ENCODE results near the gene ATL3.

ATL3 gene

GRCh38 chr11:63672156-63672463, 934 bp upstream of the ATL3 start (continued):
- no peak for TF ChIP-seq ZNF660 (tag by site-specific recombination; IDR thresholded peaks at IDR 0.05)

- peak overlapping the region; percentile 19; the same call in 1 of the 2 replicates for H3K27ac ChIP-seq (ENCODE audit: extremely low read depth, low read depth, low read length)
- POLR2A ChIA-PET: interaction anchor here (0.5 to 2.4 kb wide), 3 partner anchors 11 to 51 kb away, joined by 3 to 31 read pairs (median 4); partner anchors contain the start of gene RTN3
- H3K9me3 ChIP-seq (ENCODE audit: control insufficient read depth, insufficient read depth, low read depth, low read length): no peaks in the 10 kb centered on the region
- TF ChIP-seq ZNF157 (tag by site-specific recombination; IDR thresholded peaks at IDR 0.05): no peak
- TF ChIP-seq ZBTB8A (tag by site-specific recombination; IDR thresholded peaks at IDR 0.05): peak; percentile 86
- TF ChIP-seq ZFHX2 (tag by site-specific recombination; conservative IDR thresholded peaks at IDR 0.05): 0 out of 2 replicates have a peak, but pooled peaks have one; percentile 14
- TF ChIP-seq ZNF394 (tag by site-specific recombination; IDR thresholded peaks at IDR 0.05; ENCODE audit: borderline replicate concordance): peak; percentile 50; the same call in 1 of the 2 replicates
- TF ChIP-seq IKZF3 (tag by site-specific recombination; IDR thresholded peaks at IDR 0.05): peak; percentile 31; the same call in 1 of the 2 replicates
- peak; percentile 42; the same call in 1 of the 2 replicates for TF ChIP-seq GLIS2 (tag by site-specific recombination; IDR thresholded peaks at IDR 0.05)
- H3K36me3 ChIP-seq (ENCODE audit: control insufficient read depth in 2 of 2, insufficient read depth in 1 of 2, low read length in 2 of 2): no peaks in the 10 kb centered on the region
- CTCF ChIA-PET: interaction anchor here (0.7 to 1.9 kb wide), 4 partner anchors 8 to 68 kb away, joined by 3 to 7 read pairs (median 4); no protein-coding TSS in a partner anchor
- no peaks in the 10 kb centered on the region for H3K4me1 ChIP-seq (ENCODE audit: control insufficient read depth, insufficient read depth, low read length)
- H3K4me3 ChIP-seq (ENCODE audit: low read depth, low read length): peak overlapping the region; percentile 47
These were observed 499 bp downstream of the ATL3 start for GRCh38 chr11:63670433-63671321.

GRCh38 chr11:63670096-63670432, 1.1 kb downstream of the ATL3 start:
- TF ChIP-seq BCL11B (tag by site-specific recombination; IDR thresholded peaks at IDR 0.05; ENCODE audit: low read depth) (no peak), SCRT2 (tag by site-specific recombination; IDR thresholded peaks at IDR 0.05) (0 out of 2 replicates have a peak, but pooled peaks have one; percentile 12), ZNF473 (tag by site-specific recombination; IDR thresholded peaks at IDR 0.05) (no peak), ZNF184 (tag by site-specific recombination; IDR thresholded peaks at IDR 0.05) (no peak)
- Histone ChIP-seq H3K27ac (ENCODE audit: extremely low read depth, low read depth, low read length) (no peak overlapping the region), H3K4me3 (ENCODE audit: low read depth, low read length) (peak overlapping the region; percentile 47; the same call in 1 of the 2 replicates), H3K4me1 (ENCODE audit: control insufficient read depth, insufficient read depth, low read length) (no peaks in the 10 kb centered on the region), H3K36me3 (ENCODE audit: control insufficient read depth in 2 of 2, insufficient read depth in 1 of 2, low read length in 2 of 2) (no peaks in the 10 kb centered on the region), H3K9me3 (ENCODE audit: control insufficient read depth, insufficient read depth, low read depth, low read length) (no peaks in the 10 kb centered on the region)
- POLR2A ChIA-PET: interaction anchor here (1.5 to 2.4 kb wide), 2 partner anchors 12 kb away, joined by 6 to 31 read pairs; partner anchors contain the start of gene RTN3
- CTCF ChIA-PET: interaction anchor here (0.6 to 1.9 kb wide), 5 partner anchors 9 to 1136 kb away, joined by 3 to 7 read pairs (median 4); no protein-coding TSS in a partner anchor

GRCh38 chr11:63667995-63668795, 3.0 kb downstream of the ATL3 start:
- H3K36me3 ChIP-seq (ENCODE audit: control insufficient read depth in 2 of 2, insufficient read depth in 1 of 2, low read length in 2 of 2): no peaks in the 10 kb centered on the region
- H3K9me3 ChIP-seq (ENCODE audit: control insufficient read depth, insufficient read depth, low read depth, low read length): no peaks in the 10 kb centered on the region
- no peak for TF ChIP-seq ZNF311 (tag by site-specific recombination; IDR thresholded peaks at IDR 0.05; ENCODE audit: borderline replicate concordance)
- no peak for TF ChIP-seq ZNF292 (tag by site-specific recombination; IDR thresholded peaks at IDR 0.05; ENCODE audit: borderline replicate concordance, low read depth)
- TF ChIP-seq ZNF777 (tag by site-specific recombination; IDR thresholded peaks at IDR 0.05; ENCODE audit: borderline replicate concordance): no peak
- no peak for TF ChIP-seq ZBTB49 (tag by site-specific recombination; IDR thresholded peaks at IDR 0.05; ENCODE audit: low read depth)
- TF ChIP-seq ZNF768 (tag by site-specific recombination; IDR thresholded peaks at IDR 0.05): no peak
- TF ChIP-seq ZNF510 (tag by site-specific recombination; IDR thresholded peaks at IDR 0.05; ENCODE audit: insufficient replicate concordance): no peak
- no peak for TF ChIP-seq ZBTB48 (tag by site-specific recombination; IDR thresholded peaks at IDR 0.05)
- TF ChIP-seq ZNF670 (tag by site-specific recombination; IDR thresholded peaks at IDR 0.05; ENCODE audit: low read depth): no peak
- no peak for TF ChIP-seq ZNF624 (tag by site-specific recombination; IDR thresholded peaks at IDR 0.05)
- no peak for TF ChIP-seq SCRT1 (tag by site-specific recombination; IDR thresholded peaks at IDR 0.05; ENCODE audit: borderline replicate concordance)
- no peak for TF ChIP-seq PRDM1 (tag by site-specific recombination; IDR thresholded peaks at IDR 0.05)
- no peak for TF ChIP-seq ZNF26 (tag by site-specific recombination; IDR thresholded peaks at IDR 0.05)
- no peak for TF ChIP-seq ZSCAN23 (tag by site-specific recombination; IDR thresholded peaks at IDR 0.05)
- no peak for TF ChIP-seq ZNF660 (tag by site-specific recombination; IDR thresholded peaks at IDR 0.05)
- no peaks in the 10 kb centered on the region for H3K4me1 ChIP-seq (ENCODE audit: control insufficient read depth, insufficient read depth, low read length)
- ChIA-PET POLR2A (interaction anchor here (0.6 to 1.5 kb wide), 3 partner anchors 14 to 782 kb away, joined by 3 to 6 read pairs (median 3); partner anchors contain the start of gene RTN3), CTCF (interaction anchor here (0.6 to 1.9 kb wide), 3 partner anchors 11 to 781 kb away, joined by 3 to 7 read pairs (median 4); no protein-coding TSS in a partner anchor)
- no peak overlapping the region for H3K4me3 ChIP-seq (ENCODE audit: low read depth, low read length)
- H3K27ac ChIP-seq (ENCODE audit: extremely low read depth, low read depth, low read length): no peak overlapping the region
